ENCODE measurements around the gene CHD2.
A peak's percentile ranks its signal among the peaks of the same experiment; 100 is the strongest.
"Not testable (repeated sequence)": the region's sequence is repeated elsewhere in the genome, so short reads cannot be mapped to it uniquely, and the experiment has no call there.

The CHD2 gene

DNA sequence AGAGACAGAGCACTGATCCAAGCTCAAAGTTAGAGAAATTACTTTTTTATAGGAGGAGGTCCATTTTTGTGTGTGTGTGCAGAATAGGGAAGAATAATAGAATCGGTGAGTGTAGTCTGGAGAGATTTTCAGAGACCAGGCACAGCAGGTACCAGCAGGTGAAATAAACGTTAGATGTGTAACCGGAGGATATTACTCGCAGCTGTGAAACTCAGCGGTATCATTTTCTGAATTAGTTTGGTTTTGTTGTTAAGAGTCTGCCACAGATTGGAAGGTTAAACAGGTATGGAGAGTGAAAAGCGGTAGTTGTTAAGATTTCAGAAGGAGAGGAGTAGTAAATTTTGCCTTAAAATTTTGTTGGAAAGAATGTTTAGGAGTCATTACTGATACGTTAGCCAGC is 119.0 kb downstream of the CHD2 start:
- DNase-seq (ENCODE audit: low spot score) = no peak

DNA sequence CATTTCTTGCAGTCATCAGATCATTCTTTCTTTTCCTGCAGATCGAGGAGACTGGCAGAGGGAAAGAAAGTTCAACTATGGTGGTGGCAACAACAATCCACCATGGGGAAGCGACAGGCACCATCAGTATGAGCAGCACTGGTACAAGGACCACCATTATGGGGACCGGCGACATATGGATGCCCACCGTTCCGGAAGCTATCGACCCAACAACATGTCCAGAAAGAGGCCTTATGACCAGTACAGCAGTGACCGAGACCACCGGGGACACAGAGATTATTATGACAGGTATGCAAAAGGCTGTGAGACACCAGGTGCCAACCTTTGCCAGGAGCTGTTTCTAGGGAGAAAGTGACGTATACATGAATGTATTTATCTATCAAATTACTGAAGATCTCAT is 119.8 kb downstream of the CHD2 start:
- DNase-seq (ENCODE audit: low spot score) = no peak

DNA sequence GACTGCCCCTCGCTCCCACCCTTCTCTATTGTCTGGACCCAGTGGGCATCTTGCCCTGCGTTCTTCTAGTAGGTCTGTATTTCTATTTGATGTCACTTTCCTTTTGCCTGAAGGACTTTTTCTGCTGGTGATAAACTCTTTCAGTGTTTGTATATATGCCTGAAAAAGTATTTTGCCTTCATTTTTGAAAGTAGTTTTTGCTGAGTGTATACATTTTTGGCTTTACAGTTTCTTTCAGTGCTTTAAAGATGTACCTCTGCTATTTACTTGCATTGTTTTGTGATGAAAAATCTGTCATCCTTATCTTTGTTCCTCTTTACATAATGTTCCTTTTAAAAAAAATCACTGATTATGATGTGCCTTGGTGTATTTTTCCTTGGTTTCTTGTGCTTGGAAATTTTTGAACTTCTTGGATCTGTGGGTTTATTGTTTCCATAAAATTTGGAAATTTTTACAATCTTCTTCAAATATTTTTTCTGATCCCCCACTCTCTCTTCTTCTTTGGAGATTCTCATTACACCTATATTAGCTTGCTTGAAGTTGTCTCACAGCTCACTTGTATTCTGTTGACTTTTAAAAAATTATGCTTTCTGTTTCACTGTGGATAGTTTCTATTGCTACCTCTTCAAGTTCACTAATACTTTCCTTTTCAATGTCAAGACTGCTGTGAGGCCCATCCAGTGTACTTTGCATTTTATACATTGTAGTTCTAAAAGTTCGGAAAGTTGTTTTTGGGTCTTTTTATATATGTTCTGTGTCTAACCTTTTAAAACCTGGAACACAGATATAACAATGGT is 121.0 kb downstream of the CHD2 start:
- DNase-seq (ENCODE audit: low spot score) = no peak

DNA sequence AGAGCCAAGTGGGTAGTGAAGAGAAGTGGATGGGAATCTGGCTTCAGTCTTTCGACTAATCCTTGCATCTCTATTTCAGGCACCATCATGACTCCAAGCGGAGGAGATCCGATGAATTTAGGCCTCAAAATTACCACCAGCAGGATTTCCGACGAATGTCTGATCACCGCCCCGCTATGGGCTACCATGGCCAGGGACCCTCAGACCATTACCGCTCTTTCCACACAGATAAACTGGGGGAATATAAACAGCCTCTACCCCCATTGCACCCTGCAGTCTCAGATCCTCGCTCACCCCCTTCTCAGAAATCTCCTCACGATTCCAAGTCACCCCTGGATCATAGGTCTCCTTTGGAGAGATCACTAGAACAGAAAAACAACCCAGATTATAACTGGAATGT is 124.2 kb downstream of the CHD2 start:
- no peak for DNase-seq (ENCODE audit: low spot score)

DNA sequence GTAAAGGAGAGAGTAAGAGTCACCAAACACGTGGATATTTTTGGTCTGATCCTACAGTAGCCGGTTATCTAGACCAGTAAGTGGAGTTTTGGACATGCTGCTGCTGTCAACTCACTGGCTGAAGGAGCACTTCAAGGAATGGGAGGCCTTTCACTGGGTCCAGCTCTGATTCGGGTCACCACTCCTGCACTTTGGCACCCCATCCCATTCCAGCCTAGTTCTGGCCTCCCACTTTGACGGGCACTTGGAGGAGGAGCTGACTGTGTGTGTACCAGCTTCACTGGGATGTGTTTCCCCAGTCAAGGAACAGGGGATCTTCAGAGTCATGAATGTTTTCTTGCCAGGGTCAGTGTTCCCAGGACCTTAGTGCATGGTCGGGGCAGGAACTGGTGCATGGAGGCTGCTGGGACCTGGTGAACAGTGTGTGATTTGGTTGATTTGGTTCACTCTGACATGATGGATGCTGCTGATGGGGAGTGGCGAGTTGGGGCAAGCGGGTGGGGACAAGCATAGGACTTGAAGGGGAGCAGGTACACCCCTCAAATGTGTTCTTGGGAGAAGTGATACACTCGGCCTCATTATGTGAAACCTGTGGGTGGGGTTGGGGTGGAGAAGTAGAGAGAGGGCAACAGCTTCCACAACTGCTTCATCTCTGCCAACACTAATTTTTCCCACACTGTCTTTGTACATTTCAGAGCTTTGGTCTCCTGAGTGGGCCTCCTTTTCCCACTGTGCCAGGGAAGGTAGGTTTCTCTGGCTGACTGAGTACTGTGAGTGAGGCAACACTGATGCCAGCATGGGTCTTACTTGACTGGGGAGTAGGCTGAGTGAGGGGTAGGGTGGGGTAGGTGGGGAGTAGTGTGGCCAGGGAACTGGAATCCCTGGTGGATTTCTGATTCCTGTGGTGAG is 124.8 kb downstream of the CHD2 start:
- no peak for DNase-seq (ENCODE audit: low spot score)

DNA sequence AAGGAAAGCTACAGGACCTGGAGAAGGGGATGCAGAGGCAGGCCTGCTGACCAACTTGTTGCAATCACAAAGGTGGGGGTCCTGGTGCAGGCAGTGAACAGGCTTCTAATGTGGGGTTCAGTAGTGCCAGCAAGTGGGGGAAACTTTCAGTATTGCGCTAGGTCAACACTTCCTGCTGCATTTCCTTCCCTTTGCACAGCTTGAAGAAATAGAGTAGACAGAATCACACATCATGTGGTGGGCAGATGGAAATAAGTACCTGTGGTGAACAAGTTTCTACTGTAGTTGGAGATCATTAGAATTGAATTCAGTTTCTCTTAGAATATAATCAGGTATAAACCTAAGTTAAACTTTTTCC is 125.5 kb downstream of the CHD2 start:
- no peak for DNase-seq (ENCODE audit: low spot score)

DNA sequence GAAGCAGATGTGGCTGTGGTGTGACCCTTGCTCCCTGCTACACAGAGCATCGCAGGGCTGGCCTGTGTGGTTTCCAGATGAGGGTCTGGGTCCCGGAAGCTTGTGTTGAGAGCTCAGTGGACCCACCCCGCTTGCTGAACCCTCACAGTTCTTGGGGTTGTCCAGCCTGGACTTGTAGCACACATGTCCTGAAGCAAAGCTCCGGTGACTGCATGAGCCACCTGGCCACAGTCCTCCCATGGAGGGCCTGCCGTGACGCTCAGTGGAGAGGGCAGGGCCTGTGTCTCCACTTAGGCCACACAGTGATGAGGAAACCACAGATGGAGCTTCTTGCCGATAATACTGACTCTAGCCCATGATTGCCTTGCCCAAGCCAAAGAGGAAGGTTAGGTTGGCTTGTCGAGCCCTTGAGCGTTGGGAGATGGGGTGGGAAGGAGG is 126.3 kb downstream of the CHD2 start:
- DNase-seq (ENCODE audit: low spot score) = no peak

DNA sequence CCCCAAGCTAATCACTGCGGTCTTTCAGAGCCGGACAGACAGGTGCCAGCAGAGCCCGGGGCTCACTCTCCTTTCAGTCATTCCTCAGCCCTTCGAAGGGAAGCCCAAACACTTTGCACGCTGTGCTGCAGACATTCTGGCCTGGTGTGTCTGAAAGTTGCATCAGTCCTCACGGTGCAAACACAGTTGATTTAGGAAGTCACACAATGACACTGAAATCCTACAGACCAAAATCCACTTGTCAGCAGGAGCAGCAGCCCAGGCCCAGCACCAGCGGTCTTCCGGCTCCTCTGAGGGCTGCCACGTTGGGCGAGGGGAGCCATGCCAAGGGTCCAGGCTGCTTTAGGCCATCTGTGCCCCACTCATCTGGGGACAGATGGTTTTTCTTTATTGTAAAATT is 127.3 kb downstream of the CHD2 start:
- no peak for DNase-seq (ENCODE audit: low spot score)

DNA sequence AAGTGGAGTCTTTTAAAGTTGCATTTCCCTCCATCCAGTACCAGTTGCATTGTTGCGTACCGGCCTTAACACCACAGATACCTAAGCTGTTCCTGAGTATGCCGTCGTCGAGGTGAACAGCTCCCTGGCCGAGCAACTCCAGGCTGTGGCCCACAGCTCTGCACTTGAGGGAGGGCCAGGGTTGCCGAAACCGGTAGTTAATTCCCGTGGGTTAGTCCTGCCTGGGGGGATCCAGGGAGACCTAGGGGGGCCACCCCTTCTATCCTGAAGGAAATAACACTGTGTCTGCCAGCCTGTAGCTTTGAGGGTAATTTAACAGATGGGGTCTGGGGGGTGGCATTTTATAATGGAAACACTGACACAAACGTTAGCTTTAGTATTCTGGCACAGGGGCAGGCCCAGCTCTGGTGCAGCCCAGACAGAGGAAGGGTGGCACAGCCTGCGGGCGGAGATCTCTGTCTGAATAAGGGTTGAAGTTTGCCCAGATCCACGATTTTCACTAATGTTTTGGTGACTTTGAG is 128.0 kb downstream of the CHD2 start:
- peak; percentile 40 for DNase-seq (ENCODE audit: low spot score)

DNA sequence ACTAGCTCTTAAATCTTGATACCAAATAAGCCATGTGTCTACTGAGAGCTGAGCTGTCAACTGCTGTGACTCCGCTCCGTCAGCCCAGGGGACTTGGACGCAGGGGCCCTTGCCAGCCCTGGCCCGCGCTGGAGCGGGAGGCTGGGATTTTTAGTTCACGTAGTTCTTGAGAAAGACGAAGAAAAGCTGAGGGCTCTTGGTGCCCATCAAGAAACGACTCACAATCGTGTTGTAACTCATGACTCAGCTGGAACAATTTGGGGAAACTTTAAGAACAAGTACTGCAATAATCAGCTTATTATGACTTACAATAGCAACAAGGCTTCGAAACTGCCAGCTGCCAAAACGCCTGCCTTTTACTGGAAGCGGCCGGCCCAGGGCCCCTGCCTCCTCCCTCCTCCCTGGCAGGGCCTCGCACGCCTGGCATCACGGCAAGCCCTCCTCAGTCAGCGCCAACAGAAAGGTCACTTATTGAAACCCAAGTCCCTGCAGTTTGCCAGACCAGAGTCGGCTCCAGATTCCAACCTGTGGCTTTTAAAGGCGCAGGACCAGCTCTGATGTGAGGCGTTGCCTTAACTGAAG is 128.6 kb downstream of the CHD2 start:
- peak; percentile 43 for DNase-seq (ENCODE audit: low spot score)

DNA sequence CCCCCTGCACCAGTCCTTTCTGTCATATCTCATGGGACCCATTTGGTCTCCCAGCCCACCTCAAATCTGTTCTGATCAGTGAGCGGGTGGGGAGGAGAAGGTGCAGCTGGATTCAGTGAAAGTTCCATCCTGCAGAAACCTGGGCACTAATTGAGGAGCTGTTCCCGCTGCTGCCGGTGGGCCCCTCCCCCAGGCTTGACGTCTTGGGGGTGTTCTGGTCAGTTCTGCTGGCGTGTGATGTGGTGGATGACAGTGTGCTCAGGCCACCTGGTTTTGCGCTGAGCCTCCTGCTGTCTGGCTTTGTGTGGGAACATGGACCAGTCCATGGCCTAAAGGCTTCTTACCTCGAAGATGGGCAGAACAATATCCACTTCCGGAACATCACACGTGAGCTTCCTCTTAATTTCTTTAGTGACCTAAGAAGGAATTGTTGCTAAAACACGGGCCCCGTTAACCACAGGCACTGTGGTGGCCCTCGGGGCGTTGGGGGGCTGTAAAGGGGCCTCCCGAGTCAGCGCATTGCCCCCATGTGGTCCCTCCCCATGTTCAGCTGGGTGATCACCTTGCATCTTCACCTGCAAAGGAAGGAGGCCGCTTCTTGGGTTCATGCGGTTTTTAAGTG is 129.2 kb downstream of the CHD2 start:
- DNase-seq (ENCODE audit: low spot score) = peak; percentile 42

DNA sequence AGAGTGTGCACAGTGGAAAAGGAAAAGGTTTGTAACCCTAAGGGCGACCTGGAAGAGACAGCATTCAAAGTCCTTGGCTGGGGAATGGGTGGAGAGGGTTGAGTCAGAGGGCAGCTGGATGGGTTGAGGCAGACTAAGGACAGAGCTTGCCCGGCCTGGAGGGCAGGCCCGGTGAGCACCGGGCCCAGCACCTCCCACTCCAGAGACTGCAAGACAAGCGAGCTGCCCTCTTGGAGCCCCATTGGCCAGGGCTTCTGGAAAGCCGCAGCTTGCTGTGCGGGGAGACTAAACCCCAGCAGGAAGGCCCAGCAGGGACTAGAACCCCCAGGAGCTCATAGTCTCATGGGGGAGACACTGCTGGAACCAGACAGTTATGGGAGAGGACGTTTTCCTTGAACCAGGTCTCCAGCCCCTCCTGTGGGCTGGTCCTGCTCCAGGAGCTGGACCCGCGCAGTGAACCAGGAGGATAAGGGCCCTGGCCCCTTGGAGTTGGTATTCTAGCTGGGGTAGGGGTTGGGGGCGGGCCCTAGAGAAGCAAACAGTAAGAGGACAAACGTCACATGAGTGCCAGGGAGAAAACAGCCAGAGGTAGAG is 129.8 kb downstream of the CHD2 start:
- DNase-seq (ENCODE audit: low spot score) = peak; percentile 46

DNA sequence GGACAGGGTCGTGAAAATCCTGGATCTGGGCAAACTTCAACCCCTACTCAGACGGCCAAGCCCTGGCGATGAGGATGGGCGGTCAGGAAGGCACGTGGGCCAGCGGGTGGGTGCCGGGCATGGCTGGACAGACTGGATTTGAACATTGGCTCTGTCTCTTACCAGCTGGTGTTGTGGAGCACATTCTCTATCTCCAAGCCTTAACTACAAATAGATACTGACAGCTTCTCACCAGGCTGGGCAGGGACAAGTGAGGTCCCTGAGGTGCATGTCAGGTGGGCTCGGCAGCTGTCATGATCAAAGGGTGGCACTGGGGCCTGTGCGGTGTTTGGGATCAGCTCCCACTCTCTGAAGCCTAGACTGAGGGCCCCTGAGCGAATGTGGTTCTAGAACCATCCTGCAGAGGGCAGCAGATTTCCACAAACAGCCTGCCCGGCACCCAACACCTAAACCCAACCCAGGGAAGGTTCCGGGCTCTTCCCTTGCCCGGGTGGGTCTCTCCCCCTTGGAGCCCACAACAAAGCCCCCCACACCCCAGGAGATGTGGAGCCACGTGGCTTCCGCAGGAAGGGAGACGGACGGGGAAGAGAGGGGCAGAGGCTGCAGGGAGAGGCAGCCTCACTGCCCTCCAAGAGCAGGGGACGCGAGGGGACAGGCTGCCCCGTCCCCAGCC is 130.4 kb downstream of the CHD2 start:
- peak; percentile 85 for DNase-seq (ENCODE audit: low spot score)

DNA sequence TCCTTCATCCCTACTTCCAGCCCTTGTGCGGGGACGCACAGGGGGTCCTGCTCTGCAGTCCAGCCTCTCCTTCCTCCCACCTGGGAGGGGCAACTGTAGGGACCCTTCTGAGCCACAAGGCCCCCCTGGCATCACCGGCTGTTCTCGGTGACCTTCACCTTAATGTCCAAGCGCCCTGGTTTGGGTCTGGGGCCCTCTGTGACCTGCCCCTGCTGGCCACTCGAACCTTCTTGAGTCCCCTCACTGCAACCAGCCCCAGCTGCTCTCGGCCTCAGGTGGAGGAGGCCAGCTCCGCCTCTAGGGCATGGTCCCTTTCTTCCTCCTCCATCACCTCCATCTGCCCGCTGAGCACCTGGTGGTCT is 131.0 kb downstream of the CHD2 start:
- no peak for DNase-seq (ENCODE audit: low spot score)

DNA sequence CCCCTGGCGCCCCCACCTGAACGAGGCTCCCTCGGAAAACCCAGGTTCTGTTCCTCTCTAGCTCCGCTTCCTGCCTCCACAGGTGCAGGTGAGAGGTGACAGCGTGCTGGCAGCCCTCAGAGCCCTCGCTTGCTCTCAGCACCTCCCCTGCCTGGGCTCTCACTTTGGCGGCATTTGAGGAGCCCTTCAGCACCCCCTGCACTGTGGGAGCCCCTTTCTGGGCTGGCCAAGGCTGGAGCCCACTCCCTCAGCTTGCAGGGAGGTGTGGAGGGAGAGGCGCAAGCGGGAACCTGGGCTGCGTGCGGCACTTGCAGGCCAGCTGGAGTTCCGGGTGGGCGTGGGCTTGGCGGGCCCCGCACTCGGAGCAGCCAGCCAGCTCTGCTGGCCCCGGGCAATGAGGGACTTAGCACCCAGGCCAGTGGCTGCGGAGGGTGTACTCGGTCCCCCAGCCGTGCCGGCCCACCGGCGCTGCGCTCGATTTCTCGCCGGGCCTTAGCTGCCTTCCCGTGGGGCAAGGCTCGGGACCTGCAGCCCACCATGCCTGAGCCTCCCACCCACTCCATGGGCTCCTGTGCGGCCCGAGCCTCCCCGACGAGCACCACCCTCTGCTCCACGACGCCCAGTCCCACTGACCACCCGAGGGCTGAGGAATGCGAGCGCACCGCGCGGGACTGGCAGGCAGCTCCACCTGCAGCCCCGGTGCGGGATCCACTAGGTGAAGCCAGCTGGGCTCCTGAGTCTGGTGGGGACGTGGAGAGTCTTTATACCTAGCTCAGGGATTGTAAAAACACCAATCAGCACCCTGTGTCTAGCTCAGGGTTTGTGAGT is 131.6 kb downstream of the CHD2 start:
- not testable (repeated sequence) for DNase-seq (ENCODE audit: low spot score)

DNA sequence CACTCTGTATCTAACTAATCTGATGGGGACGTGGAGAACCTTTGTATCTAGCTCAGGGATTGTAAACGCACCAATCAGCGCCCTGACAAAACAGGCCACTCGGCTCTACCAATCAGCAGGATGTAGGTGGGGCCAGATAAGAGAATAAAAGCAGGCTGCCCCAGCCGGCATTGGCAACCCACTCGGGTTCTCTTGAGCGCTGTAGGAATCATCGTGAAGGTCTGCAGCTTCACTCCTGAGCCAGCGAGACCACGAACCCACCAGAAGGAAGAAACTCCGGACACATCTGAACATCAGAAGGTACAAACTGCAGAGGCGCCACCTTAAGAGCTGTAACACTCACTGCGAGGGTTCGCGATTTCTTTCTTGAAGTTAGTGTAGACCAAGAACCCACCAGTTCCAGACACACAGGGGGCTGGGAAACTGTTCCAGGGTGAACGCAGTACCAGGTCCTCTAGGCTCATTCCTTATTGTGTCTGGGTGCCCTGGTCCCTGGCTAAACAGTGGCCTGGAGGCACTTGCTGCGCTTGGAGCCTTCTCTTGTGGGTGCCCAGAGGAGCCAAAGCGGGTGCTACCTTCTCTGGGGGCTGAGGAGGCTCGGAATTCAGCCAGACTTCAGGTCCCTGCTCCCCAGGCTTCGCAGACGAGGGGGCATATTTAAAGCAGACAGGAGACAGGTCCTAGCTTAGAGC is 132.5 kb downstream of the CHD2 start:
- DNase-seq (ENCODE audit: low spot score) = not testable (repeated sequence)

DNA sequence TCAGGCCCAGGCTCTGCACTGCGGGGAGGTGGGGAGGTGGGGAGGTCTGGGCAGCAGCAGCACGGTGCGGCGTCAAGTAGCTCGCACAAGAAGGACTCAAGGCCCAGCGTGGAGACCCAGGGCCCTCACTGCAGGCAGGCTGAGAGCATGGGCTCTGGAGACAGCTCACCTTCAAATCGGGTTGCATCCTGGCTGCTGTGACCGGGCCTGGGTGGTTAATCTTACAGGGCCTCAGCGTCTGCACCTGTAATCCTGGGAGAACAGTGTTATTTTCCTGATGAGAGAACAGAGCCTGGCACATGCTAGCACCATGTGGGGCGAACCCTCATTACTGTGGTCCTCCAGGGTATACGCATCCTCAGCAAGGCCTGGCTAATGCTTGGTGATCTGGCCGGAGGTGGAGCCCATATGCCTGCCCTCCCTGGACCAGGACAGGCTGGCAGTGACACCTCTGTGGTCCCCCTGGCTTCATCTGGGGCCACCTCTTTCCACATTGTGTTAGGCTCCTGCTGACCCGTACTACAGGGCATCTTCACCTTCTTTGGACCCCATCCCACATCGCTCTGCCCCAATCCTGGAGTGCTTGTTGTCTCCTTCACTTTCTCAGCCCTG is 133.4 kb downstream of the CHD2 start:
- DNase-seq (ENCODE audit: low spot score) = no peak

DNA sequence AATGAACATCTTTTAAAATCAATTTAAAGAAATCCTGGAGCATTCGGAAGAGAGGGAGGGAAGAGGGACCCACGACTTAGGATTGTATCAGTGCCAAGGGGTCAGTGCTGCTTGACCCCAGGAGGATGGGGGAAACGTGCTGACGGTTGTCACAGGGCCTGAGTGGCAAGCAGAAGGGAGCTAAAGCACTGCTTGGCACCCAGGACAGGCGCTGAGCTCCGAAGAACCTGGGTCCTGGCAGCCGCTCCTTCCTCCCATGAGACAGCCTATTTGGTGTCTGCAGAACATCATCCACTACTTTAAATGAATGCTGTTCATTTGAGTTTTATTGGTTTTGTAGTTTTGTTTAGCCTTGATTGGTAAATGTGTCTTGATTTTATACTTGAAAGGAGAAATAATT is 134.4 kb downstream of the CHD2 start:
- DNase-seq (ENCODE audit: low spot score) = no peak
